A549 (cell line): ENCODE data around the gene SERPINE2. TPM values are rescaled to one million over a fixed set of nuclear protein-coding genes. Genes with fewer than 3 reads are reported as not detected.
A peak's percentile ranks its signal among the peaks of the same experiment; 100 is the strongest.

Source experiments
- ATAC-seq, 2 experiments: fragments of 200-7000 bp in 1 of 2; fragments of >200 bp in 1 of 2; cut with Nextera tagmentation in 1 of 2; cut with Tn5 transposase in 1 of 2; 3 replicates each; pipeline versions ENCODE4 v1.8.0 to v1.9.1; 2018 to 2020; ENCODE audit warnings: mild to moderate bottlenecking in 1 of 2, moderate library complexity in 1 of 2
- CTCF ChIA-PET: fragments of 300-600 bp; sonication (Branson Sonifier 250); formaldehyde crosslinking; extraction: SDS; loops from one replicate; lab custom pipeline; 2021; ENCODE audit warnings: antibody characterized with exemption, inconsistent platforms; lab: Yijun Ruan, JAX
- POLR2A ChIA-PET: fragments of 350-600 bp; formaldehyde crosslinking; extraction: SDS; loops from one replicate; lab custom pipeline; 2021; ENCODE audit warnings: antibody characterized with exemption, inconsistent platforms; lab: Yijun Ruan, JAX
- DNase-seq, 2 experiments: peaks; one replicate each; pipeline versions ENCODE4 v3.0.0 to v3.0.0-alpha.2; 2011 to 2016; ENCODE audit warnings: low read depth in 1 of 2, low spot score in 1 of 2
- FAIRE-seq: peaks from 2 replicates; lab custom pipeline; 2011; peaks lifted over from hg19 to GRCh38; lab: Jason Lieb, UNC
- H3K27ac ChIP-seq, 2 experiments: fragments of >200 bp; sonication (Bioruptor Twin); formaldehyde crosslinking; 3 replicates each; pipeline ENCODE4 v1.5.1; 2016 to 2017
- H3K4me1 ChIP-seq: fragments of >200 bp; sonication (Bioruptor Twin); formaldehyde crosslinking; 3 replicates; pipeline ENCODE4 v1.6.1; 2016
- H3K4me2 ChIP-seq: fragments of >200 bp; sonication (Bioruptor Twin); formaldehyde crosslinking; 3 replicates; pipeline ENCODE4 v1.6.1; 2016
- H3K4me3 ChIP-seq: fragments of >200 bp; sonication (Bioruptor Twin); formaldehyde crosslinking; 3 replicates; pipeline ENCODE4 v1.5.1; 2016
- H3K9me3 ChIP-seq: fragments of >200 bp; sonication (Bioruptor Twin); formaldehyde crosslinking; 3 replicates; pipeline ENCODE4 v1.6.1; 2016
- BCL3 ChIP-seq: fragments of >200 bp; sonication (Bioruptor Twin); formaldehyde crosslinking; IDR thresholded peaks from 3 replicates; pipeline ENCODE4 v1.6.1; 2016
- BHLHE40 ChIP-seq: IDR thresholded peaks from 2 replicates; pipeline ENCODE4 v1.6.1; 2012; ENCODE audit warnings: low read depth, low read length, inconsistent platforms
- CBX2 ChIP-seq: fragments of 200-600 bp; sonication (generic); IDR thresholded peaks from 2 replicates; pipeline ENCODE4 v1.6.1; 2016; ENCODE audit warnings: low read depth, mild to moderate bottlenecking, borderline replicate concordance
- EHMT2 ChIP-seq: fragments of 200-600 bp; sonication (generic); IDR thresholded peaks from 2 replicates; pipeline ENCODE4 v1.6.1; 2016; ENCODE audit warnings: antibody characterized with exemption, low read depth, mild to moderate bottlenecking, moderate library complexity
- ESRRA ChIP-seq: fragments of 150-350 bp; IDR thresholded peaks from 2 replicates; pipeline ENCODE4 v1.6.1; 2014; ENCODE audit warnings: mild to moderate bottlenecking, low read length, borderline replicate concordance
- FOSL2 ChIP-seq, 2 experiments: fragments of 450-650 bp in 1 of 2; fragments of >200 bp in 1 of 2; sonication (Bioruptor Twin) in 1 of 2; formaldehyde crosslinking; IDR thresholded peaks; 2 replicates each; pipeline versions ENCODE4 v1.5.0 to v1.6.1; 2016 to 2020; ENCODE audit warnings: mild to moderate bottlenecking in 1 of 2, moderate library complexity in 1 of 2
- FOXS1 ChIP-seq: fragments of 250-450 bp; sonication (Bioruptor Pico); IDR thresholded peaks from 2 replicates; pipeline ENCODE4 v1.5.0; 2020; ENCODE audit warnings: mild to moderate bottlenecking, moderate library complexity
- HDAC2 ChIP-seq: fragments of 200-600 bp; sonication (generic); IDR thresholded peaks from 2 replicates; pipeline ENCODE4 v1.6.1; 2016
- HMGXB4 ChIP-seq: fragments of 250-450 bp; sonication (Bioruptor Pico); IDR thresholded peaks from 2 replicates; pipeline ENCODE4 v1.5.0; 2021; ENCODE audit warnings: mild to moderate bottlenecking, moderate library complexity, borderline replicate concordance
- HOXA7 ChIP-seq: fragments of 250-450 bp; sonication (Bioruptor Pico); IDR thresholded peaks from 2 replicates; pipeline ENCODE4 v1.5.0; 2020; ENCODE audit warnings: mild to moderate bottlenecking, moderate library complexity
- JUNB ChIP-seq: fragments of >200 bp; sonication (Bioruptor Twin); formaldehyde crosslinking; IDR thresholded peaks from 2 replicates; pipeline ENCODE4 v1.6.1; 2016
- KDM1A ChIP-seq: fragments of 200-600 bp; sonication (generic); IDR thresholded peaks from 2 replicates; pipeline ENCODE4 v1.6.1; 2016; ENCODE audit warnings: low read depth, mild to moderate bottlenecking
- MAZ ChIP-seq: fragments of 150-350 bp; IDR thresholded peaks from 2 replicates; pipeline ENCODE4 v1.6.1; 2014; ENCODE audit warnings: antibody characterized with exemption, low read depth, low read length, borderline replicate concordance
- NFE2L2 ChIP-seq: fragments of 150-350 bp; conservative IDR thresholded peaks from 2 replicates; pipeline ENCODE4 v1.6.1; 2014; ENCODE audit warnings: low read length
- PBX3 ChIP-seq: IDR thresholded peaks from 2 replicates; pipeline ENCODE4 v1.6.1; 2012
- PHF8 ChIP-seq: fragments of 200-600 bp; sonication (generic); IDR thresholded peaks from 2 replicates; pipeline ENCODE4 v1.6.1; 2016; ENCODE audit warnings: low read depth, mild to moderate bottlenecking, antibody characterized with exemption, moderate library complexity, borderline replicate concordance
- REST ChIP-seq: fragments of 200-600 bp; sonication (generic); IDR thresholded peaks from 2 replicates; pipeline ENCODE4 v1.6.1; 2016; ENCODE audit warnings: antibody characterized with exemption, mild to moderate bottlenecking, moderate library complexity
- RFX5 ChIP-seq: fragments of 450-650 bp; IDR thresholded peaks from 2 replicates; pipeline ENCODE4 v1.7.1; 2014; ENCODE audit warnings: antibody characterized with exemption, mild to moderate bottlenecking, moderate library complexity
- SMC3 ChIP-seq: fragments of >200 bp; sonication (Bioruptor Twin); formaldehyde crosslinking; IDR thresholded peaks from 3 replicates; pipeline ENCODE4 v1.6.1; 2018; ENCODE audit warnings: inconsistent platforms
- SREBF2 ChIP-seq: fragments of 450-650 bp; IDR thresholded peaks from 2 replicates; pipeline ENCODE4 v1.6.1; 2014; ENCODE audit warnings: mild to moderate bottlenecking, moderate library complexity
- WGBS: methylation state at CpG from one replicate; pipeline ENCODE4 v1.1.6; 2017; ENCODE audit errors: missing lambda C conversion rate; 5-methylcytosine and 5-hydroxymethylcytosine counted together
- polyA plus RNA-seq, 4 experiments: library from polyadenylated mRNA; depleted of rRNA in 3 of 4; stranded (reverse); fragments of >200 nt; fragmentation: RNase III in 1 of 4; extraction: RNeasy Plus Mini Kit Qiagen cat#74134 plus additional on column Dnase treatment in 1 of 4; gene quantifications; 2 replicates in 3 of 4; 3 replicates in 1 of 4; pipeline ENCODE4 v1.2.3, GENCODE V29; 2011 to 2017
- TF ChIP-seq, protein P1 (sequence below): fragments of 150-350 bp; IDR thresholded peaks from 2 replicates; pipeline ENCODE4 v1.6.1; 2014; ENCODE audit warnings: low read depth, mild to moderate bottlenecking, low read length
- TF ChIP-seq, protein P2 (sequence below): fragments of 450-650 bp; IDR thresholded peaks from 2 replicates; pipeline ENCODE4 v1.6.1; 2014; ENCODE audit warnings: antibody characterized with exemption

Gene SERPINE2
- polyA plus RNA-seq, 2 of the 4 experiments (the other 2 are of a cell fraction) = 58.6 to 88.2 TPM

DNA sequence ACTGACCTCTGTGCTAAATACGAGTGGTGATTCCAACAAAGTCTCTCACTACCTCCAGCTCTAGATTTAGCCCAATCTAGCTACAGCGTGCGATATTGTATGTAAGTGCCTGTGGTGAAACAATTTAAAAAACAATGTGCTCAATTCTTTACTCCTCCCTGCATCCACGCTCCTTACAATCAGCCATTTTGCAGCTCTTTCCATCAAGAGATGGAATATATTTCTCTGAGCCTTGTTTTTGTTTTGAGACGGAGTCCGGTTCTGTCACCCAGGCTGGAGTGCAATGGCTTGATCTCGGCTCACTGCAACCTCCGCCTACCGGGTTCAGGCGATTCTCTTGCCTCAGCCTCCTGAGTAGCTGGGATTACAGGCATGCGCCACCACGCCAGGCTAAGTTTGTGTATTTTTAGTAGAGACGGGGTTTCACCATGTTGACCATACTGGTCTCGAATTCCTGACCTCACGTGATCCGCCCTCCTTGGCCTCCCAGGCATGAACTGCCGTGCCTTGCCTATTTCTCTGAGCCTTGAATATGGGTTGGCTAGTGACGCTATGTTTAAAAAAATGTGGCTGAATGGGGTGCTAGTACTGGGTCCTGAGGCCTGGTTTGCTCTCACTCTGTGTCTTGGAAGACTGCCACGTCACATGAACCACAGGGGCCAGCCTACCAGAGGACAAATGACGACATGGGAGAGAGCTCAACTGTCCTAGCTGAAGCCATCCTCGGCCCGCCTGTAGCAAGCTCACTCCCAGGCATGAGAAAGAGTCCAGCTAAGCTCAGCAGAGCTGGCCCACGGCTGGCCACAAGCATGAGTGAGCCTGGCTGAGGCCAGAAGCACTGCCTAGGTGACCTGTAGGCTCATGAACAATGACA is 108.7 kb downstream of the SERPINE2 start (continued):
- TF ChIP-seq HMGXB4 (no peak), NFE2L2 (no peak), FOXS1 (CRISPR knock-in tag) (no peak)
- TF ChIP-seq, all 56 proteins: peak for 0

DNA sequence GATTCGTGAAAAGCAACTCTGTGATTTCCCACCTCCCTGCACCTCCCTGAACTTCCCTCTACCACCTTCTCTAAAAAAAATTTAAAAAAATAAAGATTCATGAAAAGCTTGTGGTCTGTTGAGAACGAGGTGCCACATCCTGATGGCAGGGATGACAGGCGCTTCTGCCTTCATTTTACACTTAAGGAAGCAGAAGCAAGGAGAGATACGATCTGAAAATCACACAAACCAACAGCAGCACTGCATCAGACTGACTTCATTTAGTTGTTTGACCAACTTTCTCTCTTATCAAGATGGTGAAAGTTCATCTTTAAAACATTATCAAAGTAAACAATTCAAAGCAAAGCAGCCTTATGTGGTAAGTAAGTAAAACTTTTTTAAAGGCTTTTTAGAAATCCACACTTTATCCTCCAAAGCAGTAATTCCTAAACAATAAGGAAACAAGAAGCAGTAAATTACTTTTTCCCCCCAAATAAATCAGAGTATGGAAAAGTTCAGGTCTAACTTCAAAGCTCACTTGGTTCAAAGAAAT is 109.4 kb downstream of the SERPINE2 start:
- DNase-seq = no peak
- Histone ChIP-seq H3K4me3 (no peak overlapping the region), H3K27ac (0 out of 6 replicates have a peak overlapping the region, but pooled peaks of 1 of the 2 experiments have one; percentile 2), H3K4me2 (peak overlapping the region; percentile 43; the same call in 1 of the 3 replicates), H3K4me1 (peaks cover 48% of the 10 kb centered on the region)
- 55% methylated on average over 4 of the region's 4 CpGs for WGBS
- TF ChIP-seq FOSL2 (IDR thresholded peaks at IDR 0.05) = no peak
- no peak for TF ChIP-seq FOSL2 (CRISPR knock-in tag; IDR thresholded peaks at IDR 0.05)
- no peak for TF ChIP-seq ESRRA
- no peak for TF ChIP-seq BHLHE40
- no peak for TF ChIP-seq EHMT2
- TF ChIP-seq, protein P1, sequence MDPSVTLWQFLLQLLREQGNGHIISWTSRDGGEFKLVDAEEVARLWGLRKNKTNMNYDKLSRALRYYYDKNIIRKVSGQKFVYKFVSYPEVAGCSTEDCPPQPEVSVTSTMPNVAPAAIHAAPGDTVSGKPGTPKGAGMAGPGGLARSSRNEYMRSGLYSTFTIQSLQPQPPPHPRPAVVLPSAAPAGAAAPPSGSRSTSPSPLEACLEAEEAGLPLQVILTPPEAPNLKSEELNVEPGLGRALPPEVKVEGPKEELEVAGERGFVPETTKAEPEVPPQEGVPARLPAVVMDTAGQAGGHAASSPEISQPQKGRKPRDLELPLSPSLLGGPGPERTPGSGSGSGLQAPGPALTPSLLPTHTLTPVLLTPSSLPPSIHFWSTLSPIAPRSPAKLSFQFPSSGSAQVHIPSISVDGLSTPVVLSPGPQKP = no peak
- no peak for TF ChIP-seq SREBF2
- TF ChIP-seq, protein P2, sequence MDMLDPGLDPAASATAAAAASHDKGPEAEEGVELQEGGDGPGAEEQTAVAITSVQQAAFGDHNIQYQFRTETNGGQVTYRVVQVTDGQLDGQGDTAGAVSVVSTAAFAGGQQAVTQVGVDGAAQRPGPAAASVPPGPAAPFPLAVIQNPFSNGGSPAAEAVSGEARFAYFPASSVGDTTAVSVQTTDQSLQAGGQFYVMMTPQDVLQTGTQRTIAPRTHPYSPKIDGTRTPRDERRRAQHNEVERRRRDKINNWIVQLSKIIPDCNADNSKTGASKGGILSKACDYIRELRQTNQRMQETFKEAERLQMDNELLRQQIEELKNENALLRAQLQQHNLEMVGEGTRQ = no peak
- TF ChIP-seq KDM1A = no peak
- TF ChIP-seq RFX5 = no peak
- no peak for TF ChIP-seq REST
- no peak for TF ChIP-seq PHF8
- TF ChIP-seq HOXA7 (CRISPR knock-in tag) = no peak
- no peak for TF ChIP-seq MAZ
- TF ChIP-seq CBX2 = no peak
- TF ChIP-seq HDAC2 = no peak
- TF ChIP-seq SMC3 = no peak
- TF ChIP-seq PBX3 = no peak
- no peak for TF ChIP-seq JUNB
- TF ChIP-seq BCL3 = no peak
- TF ChIP-seq, all 56 proteins: peak for 0
- FAIRE-seq = no peak
- CTCF ChIA-PET = interaction anchor here (1.1 to 1.6 kb wide), 3 partner anchors 12 to 69 kb away, joined by 3 to 5 read pairs (median 4); no protein-coding TSS in a partner anchor
- peaks cover 13% of the 10 kb centered on the region for H3K9me3 ChIP-seq
- ATAC-seq = no peak; a peak in 1 of 6 replicates
- POLR2A ChIA-PET = no interaction called here
